ENCODE data around the gene TOX2.
A peak's percentile ranks its signal among the peaks of the same experiment; 100 is the strongest.

TOX2 gene

DNA sequence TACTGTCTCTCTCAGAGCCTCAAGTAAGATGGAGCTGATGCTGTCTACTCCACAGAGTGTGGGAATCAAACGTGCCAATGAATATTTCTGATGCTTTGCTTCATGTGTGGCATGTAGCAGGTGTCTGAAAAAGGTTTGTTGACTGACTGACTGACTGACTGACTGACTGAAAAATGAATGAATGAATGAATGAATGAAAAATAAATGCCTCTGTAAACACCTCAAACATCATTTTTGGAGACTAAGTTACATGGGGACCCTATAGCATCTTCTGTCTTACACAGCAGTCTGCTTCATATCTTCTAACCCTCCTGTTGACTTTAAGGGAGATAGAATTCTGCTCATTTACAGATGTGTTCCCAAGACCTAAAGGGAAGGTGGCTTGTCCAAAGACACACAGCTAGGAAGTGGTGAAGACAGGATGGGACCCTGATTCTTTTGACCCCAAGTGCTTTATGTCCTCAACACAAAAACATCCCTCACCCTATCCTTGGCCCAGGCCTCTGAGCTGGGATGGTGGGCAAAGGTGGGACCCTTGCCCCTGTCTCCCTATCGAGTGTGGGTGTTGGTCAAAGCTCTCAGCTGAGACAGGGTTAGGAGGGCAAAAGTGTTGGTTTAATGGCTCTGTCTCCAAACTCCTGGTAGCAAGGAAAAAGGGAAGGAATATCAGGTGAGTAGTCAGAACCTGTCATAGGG is 104.4 kb downstream of the TOX2 start:
- no peaks in the 10 kb centered on the region for H3K36me3 ChIP-seq (ENCODE audit: low read depth)
- ATAC-seq (ENCODE audit: low read depth): no peak
- peaks cover 20% of the 10 kb centered on the region for H3K4me1 ChIP-seq (ENCODE audit: insufficient read depth, poor library complexity, severe bottlenecking)
- no peak overlapping the region for H3K4me3 ChIP-seq (ENCODE audit: severe bottlenecking)
- H3K9me3 ChIP-seq (ENCODE audit: severe bottlenecking): no peaks in the 10 kb centered on the region
- no peaks in the 10 kb centered on the region for H3K27me3 ChIP-seq (ENCODE audit: insufficient read depth, poor library complexity, severe bottlenecking)
- TF ChIP-seq, protein P1, sequence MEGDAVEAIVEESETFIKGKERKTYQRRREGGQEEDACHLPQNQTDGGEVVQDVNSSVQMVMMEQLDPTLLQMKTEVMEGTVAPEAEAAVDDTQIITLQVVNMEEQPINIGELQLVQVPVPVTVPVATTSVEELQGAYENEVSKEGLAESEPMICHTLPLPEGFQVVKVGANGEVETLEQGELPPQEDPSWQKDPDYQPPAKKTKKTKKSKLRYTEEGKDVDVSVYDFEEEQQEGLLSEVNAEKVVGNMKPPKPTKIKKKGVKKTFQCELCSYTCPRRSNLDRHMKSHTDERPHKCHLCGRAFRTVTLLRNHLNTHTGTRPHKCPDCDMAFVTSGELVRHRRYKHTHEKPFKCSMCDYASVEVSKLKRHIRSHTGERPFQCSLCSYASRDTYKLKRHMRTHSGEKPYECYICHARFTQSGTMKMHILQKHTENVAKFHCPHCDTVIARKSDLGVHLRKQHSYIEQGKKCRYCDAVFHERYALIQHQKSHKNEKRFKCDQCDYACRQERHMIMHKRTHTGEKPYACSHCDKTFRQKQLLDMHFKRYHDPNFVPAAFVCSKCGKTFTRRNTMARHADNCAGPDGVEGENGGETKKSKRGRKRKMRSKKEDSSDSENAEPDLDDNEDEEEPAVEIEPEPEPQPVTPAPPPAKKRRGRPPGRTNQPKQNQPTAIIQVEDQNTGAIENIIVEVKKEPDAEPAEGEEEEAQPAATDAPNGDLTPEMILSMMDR (IDR thresholded peaks at IDR 0.05; ENCODE audit: poor library complexity, severe bottlenecking): no peak
- peak overlapping the region; percentile 21 for H3K27ac ChIP-seq (ENCODE audit: poor library complexity, severe bottlenecking)
- DNase-seq (ENCODE audit: low spot score): peak; percentile 67

DNA sequence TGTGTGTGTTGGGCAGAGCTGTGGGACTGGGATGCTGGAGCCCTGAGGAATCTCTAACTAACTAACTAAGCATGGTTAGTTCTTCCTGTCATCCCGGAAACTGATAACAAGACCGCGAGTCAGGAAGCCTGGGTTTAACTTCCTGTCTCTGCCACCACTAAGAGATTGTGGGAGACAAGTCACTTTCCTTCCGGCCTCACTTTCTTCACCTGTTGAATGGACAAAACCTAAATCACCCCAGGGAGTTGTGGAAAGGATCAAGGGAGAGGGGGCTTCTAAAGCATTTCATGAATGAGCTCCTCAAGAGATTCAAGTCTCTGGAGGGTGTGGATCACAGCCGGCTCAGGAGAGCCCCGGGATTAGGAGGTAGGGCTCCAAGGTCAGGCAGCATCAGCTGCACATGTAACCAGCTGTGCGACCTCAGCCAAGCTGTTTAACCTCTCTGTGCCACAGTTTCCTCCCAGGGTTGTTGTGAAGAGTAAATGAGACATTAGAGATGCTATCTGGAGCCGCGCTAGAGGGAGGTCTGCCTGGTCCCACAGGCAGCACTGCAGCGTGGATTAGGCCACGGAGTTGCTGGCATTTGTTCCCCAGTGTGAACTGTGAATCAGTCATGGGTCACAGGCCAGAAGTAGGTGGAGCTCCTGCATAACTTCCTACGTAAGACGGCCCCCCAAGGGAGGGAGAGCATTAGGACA is 105.1 kb downstream of the TOX2 start:
- Histone ChIP-seq H3K27me3 (ENCODE audit: insufficient read depth, poor library complexity, severe bottlenecking) (no peaks in the 10 kb centered on the region), H3K9me3 (ENCODE audit: severe bottlenecking) (no peaks in the 10 kb centered on the region), H3K4me1 (ENCODE audit: insufficient read depth, poor library complexity, severe bottlenecking) (peaks cover 20% of the 10 kb centered on the region), H3K4me3 (ENCODE audit: severe bottlenecking) (no peak overlapping the region), H3K27ac (ENCODE audit: poor library complexity, severe bottlenecking) (no peak overlapping the region), H3K36me3 (ENCODE audit: low read depth) (no peaks in the 10 kb centered on the region)
- peak; percentile 66 for DNase-seq (ENCODE audit: low spot score)
- TF ChIP-seq, protein P1 (IDR thresholded peaks at IDR 0.05; ENCODE audit: poor library complexity, severe bottlenecking): no peak
- ATAC-seq (ENCODE audit: low read depth): no peak

DNA sequence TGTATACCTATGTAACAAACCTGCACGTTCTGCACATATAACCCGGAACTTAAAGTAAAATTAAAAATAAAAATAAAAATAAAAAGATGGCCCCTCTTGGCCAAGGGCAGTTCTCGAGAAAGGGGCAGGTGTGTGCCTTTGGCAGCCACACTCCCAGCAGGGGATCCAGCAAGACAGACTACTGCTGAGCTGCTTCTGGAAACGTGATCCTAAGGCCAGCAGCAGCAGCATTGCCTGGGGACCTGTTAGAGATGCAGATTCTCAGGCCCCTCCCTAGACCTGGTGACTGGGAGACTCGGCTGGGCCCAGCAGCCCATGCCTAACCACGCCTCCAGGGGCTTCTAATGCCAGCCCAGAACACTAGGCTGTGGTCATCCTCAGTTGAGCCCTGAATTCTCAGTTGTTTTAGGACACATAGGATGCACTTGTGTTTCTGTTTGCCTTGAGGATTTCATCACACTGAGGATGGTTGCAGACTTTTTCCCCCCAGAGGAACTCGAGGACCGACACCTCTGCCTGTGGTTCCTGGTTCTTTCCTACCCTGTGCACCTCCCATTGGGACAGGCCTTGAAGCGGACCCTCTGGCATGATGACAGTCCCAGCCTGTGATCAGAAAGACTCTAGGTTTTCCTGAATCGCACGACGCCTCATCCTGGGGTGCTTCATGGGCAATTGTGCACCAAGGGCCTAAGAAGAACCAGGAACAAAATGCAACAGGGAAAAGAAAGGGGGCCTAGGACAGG is 105.9 kb downstream of the TOX2 start:
- Histone ChIP-seq H3K27me3 (ENCODE audit: insufficient read depth, poor library complexity, severe bottlenecking) (no peaks in the 10 kb centered on the region), H3K27ac (ENCODE audit: poor library complexity, severe bottlenecking) (no peak overlapping the region)

DNA sequence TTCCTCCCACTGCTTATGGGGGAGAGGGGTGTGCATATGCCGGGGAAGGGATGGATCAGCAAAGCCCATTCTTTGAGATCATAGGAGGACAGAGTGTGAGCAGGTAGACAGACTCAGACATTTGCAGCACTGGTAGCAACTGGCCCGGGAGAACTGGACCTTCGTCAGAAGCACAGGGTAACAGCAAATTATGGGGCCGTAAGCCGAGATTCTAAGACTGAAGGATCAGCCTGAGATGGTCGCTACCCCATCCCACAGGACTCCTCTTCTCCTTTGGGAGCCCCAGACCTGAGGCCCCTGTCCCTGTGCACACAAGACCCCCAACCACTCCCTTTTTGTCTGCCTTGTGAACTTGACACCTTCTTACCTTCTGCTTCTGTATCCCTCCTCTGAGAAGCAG is 106.5 kb downstream of the TOX2 start:
- Histone ChIP-seq H3K4me3 (ENCODE audit: severe bottlenecking) (no peak overlapping the region), H3K4me1 (ENCODE audit: insufficient read depth, poor library complexity, severe bottlenecking) (peaks cover 20% of the 10 kb centered on the region), H3K9me3 (ENCODE audit: severe bottlenecking) (no peaks in the 10 kb centered on the region), H3K27ac (ENCODE audit: poor library complexity, severe bottlenecking) (no peak overlapping the region), H3K36me3 (ENCODE audit: low read depth) (no peaks in the 10 kb centered on the region), H3K27me3 (ENCODE audit: insufficient read depth, poor library complexity, severe bottlenecking) (no peaks in the 10 kb centered on the region)
- ATAC-seq (ENCODE audit: low read depth): no peak
- peak; percentile 66 for DNase-seq (ENCODE audit: low spot score)
- TF ChIP-seq, protein P1 (IDR thresholded peaks at IDR 0.05; ENCODE audit: poor library complexity, severe bottlenecking): no peak

More for the DNA sequence above, 105.9 kb downstream of the TOX2 start:
- TF ChIP-seq, protein P1 (IDR thresholded peaks at IDR 0.05; ENCODE audit: poor library complexity, severe bottlenecking): no peak
- Histone ChIP-seq H3K9me3 (ENCODE audit: severe bottlenecking) (no peaks in the 10 kb centered on the region), H3K36me3 (ENCODE audit: low read depth) (no peaks in the 10 kb centered on the region), H3K4me3 (ENCODE audit: severe bottlenecking) (no peak overlapping the region), H3K4me1 (ENCODE audit: insufficient read depth, poor library complexity, severe bottlenecking) (peaks cover 20% of the 10 kb centered on the region)
- ATAC-seq (ENCODE audit: low read depth): no peak
- DNase-seq (ENCODE audit: low spot score): peak; percentile 68
